Measurements from ENCODE around the gene INPP4A.

DNA sequence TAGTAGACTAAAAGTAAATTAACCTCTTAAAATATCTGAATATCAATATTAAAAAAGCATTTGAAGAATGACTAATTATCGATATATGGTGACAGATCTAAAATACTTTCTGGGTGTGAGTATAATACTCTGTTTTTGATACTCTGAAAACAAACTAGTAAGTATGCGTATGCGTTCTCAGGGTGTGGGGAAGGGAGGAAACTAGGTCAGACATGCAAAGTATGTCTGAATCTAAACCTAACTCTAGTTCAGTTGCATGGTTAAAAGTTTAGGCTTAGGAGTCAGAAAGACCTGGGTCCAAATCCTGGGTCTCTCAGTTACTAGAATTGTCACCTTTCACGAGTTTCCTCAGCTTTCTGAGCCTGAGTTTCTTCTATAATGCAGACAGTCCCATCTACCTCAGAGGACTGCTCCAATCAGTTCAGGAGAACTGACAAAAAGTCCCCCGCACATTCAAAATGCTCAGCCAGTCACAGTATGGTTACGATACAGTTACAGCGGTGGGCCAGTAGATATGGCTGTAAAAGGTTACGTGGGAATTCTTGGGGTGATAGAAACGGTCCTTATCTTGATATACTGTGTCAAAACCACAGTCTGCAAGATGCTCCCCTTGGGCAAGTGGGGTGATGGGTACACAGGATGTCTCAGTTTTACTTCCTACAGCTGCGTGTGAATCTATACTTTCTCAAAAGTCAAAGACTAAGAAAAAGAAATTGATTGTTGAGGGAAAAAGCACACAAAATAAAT lies 192.9 kb downstream of the INPP4A start:
- no peak for TF ChIP-seq OSR1 (CRISPR knock-in tag; IDR thresholded peaks at IDR 0.05)
- TF ChIP-seq CSDC2 (CRISPR knock-in tag; IDR thresholded peaks at IDR 0.05) = no peak
- TF ChIP-seq, protein P1, sequence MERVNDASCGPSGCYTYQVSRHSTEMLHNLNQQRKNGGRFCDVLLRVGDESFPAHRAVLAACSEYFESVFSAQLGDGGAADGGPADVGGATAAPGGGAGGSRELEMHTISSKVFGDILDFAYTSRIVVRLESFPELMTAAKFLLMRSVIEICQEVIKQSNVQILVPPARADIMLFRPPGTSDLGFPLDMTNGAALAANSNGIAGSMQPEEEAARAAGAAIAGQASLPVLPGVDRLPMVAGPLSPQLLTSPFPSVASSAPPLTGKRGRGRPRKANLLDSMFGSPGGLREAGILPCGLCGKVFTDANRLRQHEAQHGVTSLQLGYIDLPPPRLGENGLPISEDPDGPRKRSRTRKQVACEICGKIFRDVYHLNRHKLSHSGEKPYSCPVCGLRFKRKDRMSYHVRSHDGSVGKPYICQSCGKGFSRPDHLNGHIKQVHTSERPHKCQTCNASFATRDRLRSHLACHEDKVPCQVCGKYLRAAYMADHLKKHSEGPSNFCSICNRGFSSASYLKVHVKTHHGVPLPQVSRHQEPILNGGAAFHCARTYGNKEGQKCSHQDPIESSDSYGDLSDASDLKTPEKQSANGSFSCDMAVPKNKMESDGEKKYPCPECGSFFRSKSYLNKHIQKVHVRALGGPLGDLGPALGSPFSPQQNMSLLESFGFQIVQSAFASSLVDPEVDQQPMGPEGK (CRISPR knock-in tag; IDR thresholded peaks at IDR 0.05; ENCODE audit: borderline replicate concordance) = no peak
- no peak for TF ChIP-seq PPARA (CRISPR knock-in tag; IDR thresholded peaks at IDR 0.05; ENCODE audit: borderline replicate concordance)
- TF ChIP-seq, protein P2, sequence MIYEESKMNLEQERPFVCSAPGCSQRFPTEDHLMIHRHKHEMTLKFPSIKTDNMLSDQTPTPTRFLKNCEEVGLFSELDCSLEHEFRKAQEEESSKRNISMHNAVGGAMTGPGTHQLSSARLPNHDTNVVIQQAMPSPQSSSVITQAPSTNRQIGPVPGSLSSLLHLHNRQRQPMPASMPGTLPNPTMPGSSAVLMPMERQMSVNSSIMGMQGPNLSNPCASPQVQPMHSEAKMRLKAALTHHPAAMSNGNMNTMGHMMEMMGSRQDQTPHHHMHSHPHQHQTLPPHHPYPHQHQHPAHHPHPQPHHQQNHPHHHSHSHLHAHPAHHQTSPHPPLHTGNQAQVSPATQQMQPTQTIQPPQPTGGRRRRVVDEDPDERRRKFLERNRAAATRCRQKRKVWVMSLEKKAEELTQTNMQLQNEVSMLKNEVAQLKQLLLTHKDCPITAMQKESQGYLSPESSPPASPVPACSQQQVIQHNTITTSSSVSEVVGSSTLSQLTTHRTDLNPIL (CRISPR knock-in tag; IDR thresholded peaks at IDR 0.05; ENCODE audit: low read depth) = no peak
- no peak for TF ChIP-seq ZFP30 (CRISPR knock-in tag; IDR thresholded peaks at IDR 0.05)
- no peak for TF ChIP-seq ZC3H10 (CRISPR knock-in tag; IDR thresholded peaks at IDR 0.05)
- no peak for TF ChIP-seq ZFP3 (CRISPR knock-in tag; IDR thresholded peaks at IDR 0.05)
- no peak for TF ChIP-seq ZNF8 (CRISPR knock-in tag; IDR thresholded peaks at IDR 0.05)
- no peak for TF ChIP-seq ARNTL (CRISPR knock-in tag; IDR thresholded peaks at IDR 0.05; ENCODE audit: borderline replicate concordance, low read depth)

All from SK-N-SH treated with all-trans-retinoic acid at 6 μM for 48 hours (cell line).